NB4 (cell line): Measurements from ENCODE around the gene SLIT1.

ENCODE experiments used
- DNase-seq: peaks from one replicate; pipeline ENCODE4 v3.0.0; 2010; ENCODE audit warnings: low read depth
- H3K4me3 ChIP-seq: one replicate; pipeline ENCODE4 v1.5.1; 2011; ENCODE audit warnings: mild to moderate bottlenecking, low read depth, low read length, moderate library complexity
- MYC ChIP-seq: IDR thresholded peaks from 2 replicates; pipeline ENCODE4 v1.6.1; 2011; ENCODE audit warnings: low read depth, low read length
- POLR2A ChIP-seq: IDR thresholded peaks from 2 replicates; pipeline ENCODE4 v1.6.1; 2011; ENCODE audit warnings: mild to moderate bottlenecking; ENCODE audit not compliant: insufficient read length; ENCODE audit errors: extremely low read depth
- TF ChIP-seq, protein P1 (sequence below): IDR thresholded peaks from one replicate; pipeline ENCODE4 v1.5.1; 2012; ENCODE audit warnings: low read depth, low read length
- TF ChIP-seq, protein P2 (sequence below): IDR thresholded peaks from 2 replicates; pipeline ENCODE4 v1.6.1; 2011; ENCODE audit warnings: low read depth, low read length

The SLIT1 gene

DNA sequence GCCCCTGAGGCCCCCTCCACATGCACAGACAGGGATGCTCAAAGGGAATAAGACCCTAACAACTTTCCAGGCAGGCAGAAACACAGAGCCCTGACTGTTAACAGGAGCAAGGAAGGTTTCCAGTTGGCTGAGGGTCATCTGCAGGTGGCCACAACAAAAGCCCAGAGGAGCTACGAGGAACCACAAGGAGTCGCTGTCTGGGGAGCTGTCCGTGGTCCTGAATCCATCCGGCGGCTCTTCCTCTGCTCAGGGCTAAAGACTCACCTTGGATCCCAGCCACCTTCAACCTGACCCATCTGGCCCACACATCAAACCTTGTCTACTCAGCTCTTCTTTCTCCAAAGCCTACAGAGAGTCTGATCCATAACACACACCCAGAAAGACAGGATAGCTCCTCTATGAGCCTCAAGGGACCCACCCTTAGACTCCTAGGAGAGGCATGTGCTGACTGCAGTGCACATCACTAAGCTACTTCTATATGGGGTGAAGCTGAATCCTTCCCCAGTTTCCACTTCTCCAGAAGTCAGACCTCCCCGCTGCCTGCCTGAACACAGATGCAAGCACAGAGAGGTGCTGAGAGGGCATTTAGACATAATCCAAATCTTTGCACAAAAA is 104.0 kb downstream of the SLIT1 start:
- peak; percentile 74 for DNase-seq
- no peak overlapping the region for H3K4me3 ChIP-seq
- TF ChIP-seq POLR2A = no peak
- TF ChIP-seq, protein P1, sequence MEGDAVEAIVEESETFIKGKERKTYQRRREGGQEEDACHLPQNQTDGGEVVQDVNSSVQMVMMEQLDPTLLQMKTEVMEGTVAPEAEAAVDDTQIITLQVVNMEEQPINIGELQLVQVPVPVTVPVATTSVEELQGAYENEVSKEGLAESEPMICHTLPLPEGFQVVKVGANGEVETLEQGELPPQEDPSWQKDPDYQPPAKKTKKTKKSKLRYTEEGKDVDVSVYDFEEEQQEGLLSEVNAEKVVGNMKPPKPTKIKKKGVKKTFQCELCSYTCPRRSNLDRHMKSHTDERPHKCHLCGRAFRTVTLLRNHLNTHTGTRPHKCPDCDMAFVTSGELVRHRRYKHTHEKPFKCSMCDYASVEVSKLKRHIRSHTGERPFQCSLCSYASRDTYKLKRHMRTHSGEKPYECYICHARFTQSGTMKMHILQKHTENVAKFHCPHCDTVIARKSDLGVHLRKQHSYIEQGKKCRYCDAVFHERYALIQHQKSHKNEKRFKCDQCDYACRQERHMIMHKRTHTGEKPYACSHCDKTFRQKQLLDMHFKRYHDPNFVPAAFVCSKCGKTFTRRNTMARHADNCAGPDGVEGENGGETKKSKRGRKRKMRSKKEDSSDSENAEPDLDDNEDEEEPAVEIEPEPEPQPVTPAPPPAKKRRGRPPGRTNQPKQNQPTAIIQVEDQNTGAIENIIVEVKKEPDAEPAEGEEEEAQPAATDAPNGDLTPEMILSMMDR = peak; percentile 99

DNA sequence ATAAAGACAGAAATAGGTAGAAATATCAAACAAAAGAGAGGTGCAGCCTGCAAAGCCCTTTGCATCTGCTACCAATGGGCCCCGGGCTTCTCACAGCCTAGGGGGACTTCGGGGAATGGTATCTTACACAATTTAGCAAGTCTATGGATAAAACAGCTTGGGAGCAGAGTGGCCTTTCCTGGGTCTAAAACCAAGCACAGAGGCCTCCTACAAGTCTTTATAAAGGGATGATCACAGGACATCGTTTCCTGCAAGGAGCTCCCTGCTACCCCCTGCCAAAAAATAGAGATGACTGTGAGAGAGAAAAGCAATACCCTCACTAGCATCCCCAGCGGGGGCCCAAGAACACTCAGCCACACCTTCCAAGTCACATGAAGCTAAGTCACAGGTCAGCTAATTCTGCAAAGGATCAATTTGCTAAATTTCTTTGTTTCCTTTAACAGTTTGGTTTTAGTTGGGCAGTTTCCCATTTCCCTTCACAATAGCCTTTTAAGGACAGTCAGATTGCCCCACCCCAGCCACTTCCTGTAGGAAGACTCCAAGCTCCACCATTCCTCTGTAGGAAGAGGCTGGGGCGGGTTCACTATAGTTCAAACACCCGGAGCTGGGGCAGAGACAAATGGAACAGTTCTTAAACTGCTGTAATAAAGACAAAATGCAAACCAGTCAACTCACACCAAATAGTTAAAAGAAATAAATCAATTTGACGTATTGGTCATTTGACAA is 105.5 kb downstream of the SLIT1 start:
- TF ChIP-seq MYC = no peak
- TF ChIP-seq POLR2A = no peak
- TF ChIP-seq, protein P1 = no peak
- TF ChIP-seq, protein P2, sequence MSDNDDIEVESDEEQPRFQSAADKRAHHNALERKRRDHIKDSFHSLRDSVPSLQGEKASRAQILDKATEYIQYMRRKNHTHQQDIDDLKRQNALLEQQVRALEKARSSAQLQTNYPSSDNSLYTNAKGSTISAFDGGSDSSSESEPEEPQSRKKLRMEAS = no peak
- no peak overlapping the region for H3K4me3 ChIP-seq
- DNase-seq = no peak

DNA sequence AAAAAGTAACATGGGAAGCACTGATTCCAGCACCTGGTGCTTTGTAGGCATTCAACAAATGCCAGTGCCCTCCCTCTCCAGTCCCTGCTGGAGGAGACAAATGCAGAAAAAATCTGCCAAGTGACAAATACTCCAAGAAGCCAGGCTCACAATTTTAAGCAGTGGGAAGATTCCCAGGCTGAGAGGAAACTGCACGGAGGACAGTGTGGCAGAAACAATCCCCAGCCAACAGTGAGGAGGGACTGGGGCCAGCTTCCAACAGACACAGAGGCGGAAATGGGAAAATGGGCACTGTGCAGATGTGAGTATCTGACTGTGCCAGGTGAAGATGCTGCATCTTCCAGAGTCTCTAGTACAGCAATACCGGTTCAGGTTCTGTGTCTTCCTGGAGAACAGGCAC is 106.3 kb downstream of the SLIT1 start:
- TF ChIP-seq POLR2A (no peak), MYC (no peak)
- TF ChIP-seq, protein P1 = no peak
- TF ChIP-seq, protein P2 = no peak
- DNase-seq = no peak
- no peak overlapping the region for H3K4me3 ChIP-seq

DNA sequence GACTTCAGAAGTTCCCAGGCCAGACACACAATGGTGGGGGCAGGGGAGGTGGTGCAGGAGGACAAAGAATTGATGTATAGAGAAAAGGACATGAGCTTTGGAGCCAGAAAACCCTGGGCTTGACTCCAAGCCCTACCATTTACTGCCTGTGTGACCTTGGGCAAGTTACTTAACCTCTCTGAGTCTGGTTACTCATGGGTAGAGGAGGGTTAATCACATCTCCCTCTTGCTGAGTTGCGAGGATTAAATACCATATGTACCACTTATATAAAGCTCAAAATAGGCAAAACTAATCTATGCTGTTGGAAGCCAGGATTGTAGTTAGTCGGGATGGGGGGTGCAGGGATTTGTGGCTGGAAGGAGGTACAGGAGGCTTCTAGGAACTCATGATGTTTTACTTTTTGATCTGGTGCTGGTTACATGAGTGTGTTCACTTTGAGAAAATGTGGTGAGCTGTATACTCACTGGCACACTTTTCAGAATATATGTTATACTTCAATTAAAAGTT is 106.8 kb downstream of the SLIT1 start:
- no peak overlapping the region for H3K4me3 ChIP-seq
- TF ChIP-seq, protein P2 = no peak
- TF ChIP-seq POLR2A (no peak), MYC (no peak)
- TF ChIP-seq, protein P1 = no peak
- DNase-seq = no peak

DNA sequence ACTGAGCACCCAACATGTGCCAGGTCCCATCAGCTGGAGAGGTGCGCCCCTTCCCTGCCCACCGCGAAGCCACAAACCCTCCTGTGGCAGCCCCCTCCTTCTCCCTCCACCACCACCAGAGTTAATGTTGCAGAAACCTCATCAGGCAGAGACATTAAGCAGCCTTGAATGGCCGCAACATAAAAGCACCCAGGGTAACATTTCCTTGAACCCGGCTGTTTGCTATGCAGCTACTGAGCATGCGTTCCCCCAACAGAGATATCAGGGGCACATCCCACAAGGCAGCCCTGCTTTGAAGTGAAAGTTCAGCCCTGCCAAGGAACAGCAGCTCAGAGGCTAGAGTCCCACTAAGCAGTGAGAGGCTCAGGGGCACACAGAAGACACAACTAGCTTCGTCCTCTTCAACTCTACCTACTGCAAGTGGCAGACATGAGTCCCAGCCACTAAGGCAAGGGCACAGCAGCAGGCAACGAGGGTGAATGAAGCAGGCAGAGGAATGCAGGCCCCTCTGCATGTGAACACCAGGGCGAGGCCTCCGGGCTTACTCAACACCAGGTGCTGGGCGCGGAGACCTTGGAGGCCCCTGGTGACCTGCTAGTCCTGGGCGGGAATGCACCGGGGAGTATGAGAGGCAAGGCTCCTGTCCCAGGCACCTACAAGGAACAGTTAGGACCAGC is 107.4 kb downstream of the SLIT1 start:
- DNase-seq = no peak
- no peak overlapping the region for H3K4me3 ChIP-seq
- TF ChIP-seq, protein P1 = no peak
